ENCODE measurements around the gene SPTAN1. TPM values are rescaled to one million over a fixed set of nuclear protein-coding genes. Genes with fewer than 3 reads are reported as not detected.
"Not testable (repeated sequence)": the region's sequence is repeated elsewhere in the genome, so short reads cannot be mapped to it uniquely, and the experiment has no call there.

The SPTAN1 gene
- total RNA-seq (100 to 1,000 TPM; 140 to 301 (median 261) TPM), polyA plus RNA-seq (100 to 1,000 TPM; 120 to 241 TPM)
- long read RNA-seq, donor 1, partial matches to known transcripts: 94 of 118 reads
- long read RNA-seq, donor 1, other reads (novel, unspliced or antisense): 14 of 118 reads
- long read RNA-seq, donor 2, partial matches to known transcripts: 31 of 39 reads
- long read RNA-seq, donor 2, other reads (novel, unspliced or antisense): 0 of 39 reads
- long read RNA-seq, donor 3, full-length matches to known transcripts: 71 of 202 reads
- long read RNA-seq, donor 3, partial matches to known transcripts: 110 of 202 reads
- long read RNA-seq, donor 3, other reads (novel, unspliced or antisense): 21 of 202 reads

DNA sequence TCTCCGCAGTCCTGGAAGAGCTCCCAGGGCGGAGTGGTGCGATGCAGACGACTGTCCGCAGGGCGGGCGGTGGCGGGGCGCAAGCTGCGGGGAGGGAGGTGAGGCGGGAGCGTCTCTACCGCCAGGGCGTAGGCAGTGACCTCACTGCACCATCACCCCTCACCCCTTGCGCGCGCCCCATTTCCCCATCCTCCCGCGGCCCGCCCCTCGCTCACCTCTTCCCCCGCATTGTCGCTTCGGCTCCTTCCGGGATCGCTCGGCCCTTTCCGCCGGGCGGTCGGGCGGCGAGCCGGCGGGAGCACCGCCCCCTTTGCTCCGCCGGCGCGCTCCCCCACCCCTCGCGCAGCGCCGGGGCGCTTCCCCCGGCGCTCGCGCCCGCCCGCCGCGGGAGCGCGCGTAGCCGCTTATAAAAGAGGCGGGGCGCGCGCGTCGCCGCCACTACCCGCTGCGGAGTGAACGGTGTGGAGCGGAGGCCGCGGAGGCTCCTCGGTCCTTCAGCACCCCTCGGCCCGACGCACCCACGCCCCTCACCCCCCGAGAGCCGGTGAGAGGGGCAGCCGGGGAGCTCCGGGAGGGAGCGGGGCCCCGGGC lies at the start of gene SPTAN1:
SPTAN1 (plus strand) TSS at position 435 of the 591 bp plus-strand sequence. CDS start 14,154 bp downstream, outside the sequence.
- no peaks in the 10 kb centered on the region for H3K27me3 ChIP-seq
- TF ChIP-seq, protein P1, sequence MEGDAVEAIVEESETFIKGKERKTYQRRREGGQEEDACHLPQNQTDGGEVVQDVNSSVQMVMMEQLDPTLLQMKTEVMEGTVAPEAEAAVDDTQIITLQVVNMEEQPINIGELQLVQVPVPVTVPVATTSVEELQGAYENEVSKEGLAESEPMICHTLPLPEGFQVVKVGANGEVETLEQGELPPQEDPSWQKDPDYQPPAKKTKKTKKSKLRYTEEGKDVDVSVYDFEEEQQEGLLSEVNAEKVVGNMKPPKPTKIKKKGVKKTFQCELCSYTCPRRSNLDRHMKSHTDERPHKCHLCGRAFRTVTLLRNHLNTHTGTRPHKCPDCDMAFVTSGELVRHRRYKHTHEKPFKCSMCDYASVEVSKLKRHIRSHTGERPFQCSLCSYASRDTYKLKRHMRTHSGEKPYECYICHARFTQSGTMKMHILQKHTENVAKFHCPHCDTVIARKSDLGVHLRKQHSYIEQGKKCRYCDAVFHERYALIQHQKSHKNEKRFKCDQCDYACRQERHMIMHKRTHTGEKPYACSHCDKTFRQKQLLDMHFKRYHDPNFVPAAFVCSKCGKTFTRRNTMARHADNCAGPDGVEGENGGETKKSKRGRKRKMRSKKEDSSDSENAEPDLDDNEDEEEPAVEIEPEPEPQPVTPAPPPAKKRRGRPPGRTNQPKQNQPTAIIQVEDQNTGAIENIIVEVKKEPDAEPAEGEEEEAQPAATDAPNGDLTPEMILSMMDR (IDR thresholded peaks at IDR 0.05): peak in 1 of 3 donors; percentile 45
- TF ChIP-seq EP300 (IDR thresholded peaks at IDR 0.05): peak; percentile 10
- peak; percentile 99 for TF ChIP-seq POLR2A (IDR thresholded peaks at IDR 0.05)
- H3K9me3 ChIP-seq: no peaks in the 10 kb centered on the region
- peaks cover 8% of the 10 kb centered on the region for H3K4me1 ChIP-seq (ENCODE audit: insufficient read depth)
- WGBS, 3 donors: 0 to 1% (median 1%) methylated on average over 27 to 81 of the region's 81 CpGs
- peak within 1 kb of the TSS; percentile 95 to 99 for H3K27ac ChIP-seq
- peak; percentile 92 to 97 (median 96) for DNase-seq
- intact Hi-C loops (cut with DNase I): loop anchor here in 2 of 4 donors (2.0 to 5.0 kb wide), 2 partner anchors 137 to 190 kb away; partner anchors contain the start of gene SET (in 1 of the 2)
- H3K36me3 ChIP-seq: no peaks in the 10 kb centered on the region
- peak within 1 kb of the TSS; percentile 80 for H3K4me3 ChIP-seq

DNA sequence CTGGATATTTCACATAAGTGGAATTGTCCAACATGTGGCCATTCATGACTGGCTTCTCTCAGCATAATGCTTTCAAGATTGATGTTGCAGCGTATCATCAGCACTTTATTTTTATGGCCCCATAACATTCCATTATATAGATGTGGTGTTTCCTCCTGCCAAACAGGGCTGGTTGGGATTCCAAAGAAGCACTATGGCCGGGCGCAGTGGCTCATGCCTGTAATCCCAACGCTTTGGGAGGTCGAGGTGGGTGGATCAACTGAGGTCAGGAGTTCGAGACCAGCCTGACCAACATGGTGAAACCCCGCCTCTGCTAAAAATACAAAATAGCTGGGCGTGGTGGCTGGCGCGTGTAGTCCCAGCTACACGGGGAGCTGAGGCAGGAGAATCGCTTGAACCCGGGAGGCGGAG lies 49.0 kb upstream of the SPTAN1 start:
- H3K27ac ChIP-seq: peak overlapping the region in 1 of 2 donors; percentile 50
- not testable (repeated sequence) for H3K27me3 ChIP-seq; H3K9me3 ChIP-seq; H3K36me3 ChIP-seq; DNase-seq; H3K4me1 ChIP-seq (ENCODE audit: insufficient read depth)
- peak overlapping the region; percentile 95 for H3K4me3 ChIP-seq
- 47 to 55% (median 55%) methylated on average over 14 of the region's 14 CpGs for WGBS, 3 donors
- intact Hi-C loops (cut with DNase I): loop anchor here in 2 of 4 donors (5.0 kb wide), 2 partner anchors 44 to 46 kb away; partner anchors contain the start of gene ODF2 (in 1 of the 2)

DNA sequence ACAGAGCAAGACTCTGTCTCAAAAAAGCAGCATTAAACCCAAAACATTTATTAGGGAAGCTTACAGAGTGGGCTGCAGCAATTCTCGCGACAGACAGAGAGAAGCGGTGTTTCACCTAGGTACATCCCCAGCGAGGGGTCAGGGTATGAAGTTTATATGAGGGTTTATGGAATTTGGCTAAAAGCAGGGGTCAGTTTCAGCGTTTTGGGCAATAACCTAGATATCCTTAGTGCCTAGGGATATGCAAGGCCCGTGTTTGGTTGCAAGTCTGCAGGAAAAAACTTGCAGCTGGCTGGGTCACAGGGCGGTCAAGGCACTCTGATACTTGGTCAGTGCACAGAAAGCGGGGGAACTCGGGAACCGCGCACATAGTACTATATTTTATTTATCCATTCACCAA lies 48.5 kb upstream of the SPTAN1 start:
- H3K4me1 ChIP-seq (ENCODE audit: insufficient read depth): peaks cover 7% of the 10 kb centered on the region
- intact Hi-C loops (cut with DNase I): loop anchor here in 2 of 4 donors (5.0 kb wide), 2 partner anchors 43 to 47 kb away; partner anchors contain the start of gene ODF2 (in 1 of the 2)
- H3K27ac ChIP-seq: peak overlapping the region in 1 of 2 donors; percentile 50

DNA sequence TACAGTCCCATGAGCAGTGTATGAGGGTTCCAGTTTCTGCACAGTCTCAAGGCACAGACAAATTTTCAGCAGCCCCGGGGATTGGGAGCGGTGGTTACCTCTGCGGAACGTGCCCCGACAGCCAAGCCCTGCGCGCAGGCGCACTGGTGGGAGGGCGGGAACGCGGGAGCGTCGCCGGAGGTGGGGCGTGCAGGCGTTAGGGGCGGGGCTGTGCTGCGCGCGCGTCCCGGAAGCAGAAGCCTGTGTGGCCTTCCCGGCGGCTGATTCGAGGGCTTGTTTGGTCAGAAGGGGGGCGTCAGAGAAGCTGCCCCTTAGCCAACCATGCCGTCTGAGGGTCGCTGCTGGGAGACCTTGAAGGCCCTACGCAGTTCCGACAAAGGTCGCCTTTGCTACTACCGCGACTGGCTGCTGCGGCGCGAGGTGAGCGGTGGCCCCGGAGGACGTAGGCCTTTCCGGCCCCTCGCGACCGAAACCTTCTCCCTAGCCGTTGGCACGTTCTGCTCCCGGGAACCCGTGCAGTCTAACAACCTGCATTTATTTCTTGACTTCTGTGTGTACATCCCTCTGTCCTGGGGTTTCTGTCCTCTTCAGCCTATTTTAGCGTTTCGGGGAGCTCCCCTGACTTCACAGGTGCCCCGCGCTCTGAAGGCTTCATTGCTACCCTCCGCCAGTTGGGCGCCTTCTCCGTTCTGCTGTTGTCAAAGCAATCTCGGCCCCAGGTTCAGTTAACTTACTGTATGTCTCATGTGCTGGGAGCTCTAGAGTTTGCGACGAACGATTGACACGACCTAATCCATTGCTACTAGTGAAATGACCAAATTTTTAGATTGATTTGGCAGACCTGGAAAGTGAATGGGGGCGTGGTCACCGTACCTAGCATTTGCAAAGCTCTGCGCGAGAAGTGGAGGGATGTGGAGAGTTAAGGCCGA lies 47.6 kb upstream of the SPTAN1 start, which contains the start of gene GLE1:
GLE1 (plus strand) TSS at position 235 of the 929 bp plus-strand sequence; CDS start at position 322, 87 bp downstream.
- peak; percentile 94 to 98 (median 97) for DNase-seq
- Histone ChIP-seq H3K9me3 (no peaks in the 10 kb centered on the region), H3K36me3 (no peaks in the 10 kb centered on the region), H3K4me3 (peak within 1 kb of the TSS; percentile 95), H3K4me1 (ENCODE audit: insufficient read depth) (peaks cover 7% of the 10 kb centered on the region), H3K27ac (peak within 1 kb of the TSS in 1 of 2 donors; percentile 65), H3K27me3 (no peaks in the 10 kb centered on the region)
- TF ChIP-seq POLR2A (IDR thresholded peaks at IDR 0.05): peak; percentile 72
- TF ChIP-seq EP300 (IDR thresholded peaks at IDR 0.05): no peak
- whole genome bisulfite sequencing, 3 donors: 0 to 1% (median 0%) methylated on average over 64 of the region's 64 CpGs
- intact Hi-C loops (cut with DNase I): loop anchor here in 2 of 4 donors (5.0 kb wide), 2 partner anchors 43 to 47 kb away; partner anchors contain the start of gene ODF2 (in 1 of the 2)

More for the DNA sequence above, 48.5 kb upstream of the SPTAN1 start:
- Histone ChIP-seq H3K36me3 (no peaks in the 10 kb centered on the region), H3K4me3 (peak overlapping the region; percentile 95), H3K9me3 (no peaks in the 10 kb centered on the region), H3K27me3 (no peaks in the 10 kb centered on the region)
- peak; percentile 38 to 66 (median 50) for DNase-seq
- WGBS, 3 donors: 5 to 9% (median 6%) methylated on average over 11 of the region's 11 CpGs
- no peak for TF ChIP-seq EP300 (IDR thresholded peaks at IDR 0.05)
- TF ChIP-seq, protein P1 (IDR thresholded peaks at IDR 0.05): no peak
- TF ChIP-seq POLR2A (IDR thresholded peaks at IDR 0.05): no peak
